Stomach (tissue), 9 donors: ENCODE data around the gene MTHFD1. TPM values are rescaled to one million over a fixed set of nuclear protein-coding genes. Genes with fewer than 3 reads are reported as not detected.

Experiments used
- DNase-seq, 2 donors: peaks; one replicate each; pipeline versions ENCODE4 v3.0.0 to v3.0.0-alpha.2; 2013 to 2019
- H3K27ac ChIP-seq, 5 donors: fragments of 200-600 bp in 4 of 5; sonication (generic) in 4 of 5; one replicate each; pipeline ENCODE4 v1.5.1; 2013 to 2019; ENCODE audit warnings: mild to moderate bottlenecking in 1 of 5, moderate library complexity in 1 of 5
- H3K27me3 ChIP-seq, 3 donors: fragments of 200-600 bp; sonication (generic); one replicate each; pipeline ENCODE4 v1.5.1; 2017 to 2019; ENCODE audit warnings: mixed run types in 1 of 3
- H3K36me3 ChIP-seq, 4 donors: fragments of 200-600 bp; sonication (generic); 1 replicate in 3 of 4; 2 replicates in 1 of 4; pipeline ENCODE4 v1.5.1; 2016 to 2019
- H3K4me1 ChIP-seq, 4 donors: fragments of 200-600 bp; sonication (generic); one replicate each; pipeline ENCODE4 v1.5.1; 2016 to 2019
- H3K4me3 ChIP-seq, 4 donors: fragments of 200-600 bp; sonication (generic) in 3 of 4; one replicate each; pipeline ENCODE4 v1.5.1; 2016 to 2019; ENCODE audit warnings: mild to moderate bottlenecking in 1 of 4
- H3K9me3 ChIP-seq, 4 donors: fragments of 200-600 bp; sonication (generic); one replicate each; pipeline ENCODE4 v1.5.1; 2016 to 2019
- EP300 ChIP-seq: sonication (generic); formaldehyde crosslinking; IDR thresholded peaks from one replicate; pipeline ENCODE4 v1.6.1; 2017; ENCODE audit warnings: antibody characterized with exemption
- POLR2A ChIP-seq, 4 donors: fragments of 450-650 bp; IDR thresholded peaks; one replicate each; pipeline ENCODE4 v1.6.1; 2016; ENCODE audit warnings: antibody characterized with exemption in 4 of 4, control low read depth in 2 of 4, mild to moderate bottlenecking in 1 of 4, moderate library complexity in 1 of 4
- POLR2AphosphoS5 ChIP-seq, 3 donors: sonication (generic); formaldehyde crosslinking; IDR thresholded peaks; one replicate each; pipeline ENCODE4 v1.6.1; 2016; ENCODE audit warnings: antibody characterized with exemption in 3 of 3
- WGBS, 5 donors: extraction: QIAGEN DNeasy Blood & Tissue Kit in 3 of 5; methylation state at CpG; one replicate each; pipeline versions ENCODE4 v1.1.5 to v1.1.7; 2013 to 2018; 5-methylcytosine and 5-hydroxymethylcytosine counted together
- intact Hi-C: fragments of 100-400 bp; cut with DNase I; formaldehyde crosslinking; loops from one replicate; pipeline ENCODE4 v1.15.1; 2023; ENCODE audit warnings: low total_unique reads
- polyA plus RNA-seq, 3 donors: library from polyadenylated mRNA; stranded (reverse); fragments of 200-250 nt; gene quantifications; one replicate each; pipeline ENCODE4 v1.2.3, GENCODE V29; 2013
- total RNA-seq, 5 donors: library from RNA; depleted of rRNA; stranded (reverse); fragments of >200 nt; gene quantifications; one replicate each; pipeline versions ENCODE4 v1.1.0 to v1.2.3, GENCODE V29; 2014 to 2016
- TF ChIP-seq, protein P1 (sequence below), 7 experiments: fragments of 450-650 bp in 4 of 7; fragments of 200-600 bp in 3 of 7; sonication (generic) in 3 of 7; IDR thresholded peaks; one replicate each; pipeline ENCODE4 v1.5.1; 2016 to 2019; ENCODE audit warnings: antibody characterized with exemption in 7 of 7, control low read depth in 2 of 7, mild to moderate bottlenecking in 1 of 7
- donor health status: healthy with polysubstance abuse.
- donor health status: Bipolar disorder and iron deficiency.
- donor health status: healthy.

Gene MTHFD1
- total and polyA plus RNA-seq, 8 donors, result 8.4 to 42.0 (median 24.6) TPM

DNA sequence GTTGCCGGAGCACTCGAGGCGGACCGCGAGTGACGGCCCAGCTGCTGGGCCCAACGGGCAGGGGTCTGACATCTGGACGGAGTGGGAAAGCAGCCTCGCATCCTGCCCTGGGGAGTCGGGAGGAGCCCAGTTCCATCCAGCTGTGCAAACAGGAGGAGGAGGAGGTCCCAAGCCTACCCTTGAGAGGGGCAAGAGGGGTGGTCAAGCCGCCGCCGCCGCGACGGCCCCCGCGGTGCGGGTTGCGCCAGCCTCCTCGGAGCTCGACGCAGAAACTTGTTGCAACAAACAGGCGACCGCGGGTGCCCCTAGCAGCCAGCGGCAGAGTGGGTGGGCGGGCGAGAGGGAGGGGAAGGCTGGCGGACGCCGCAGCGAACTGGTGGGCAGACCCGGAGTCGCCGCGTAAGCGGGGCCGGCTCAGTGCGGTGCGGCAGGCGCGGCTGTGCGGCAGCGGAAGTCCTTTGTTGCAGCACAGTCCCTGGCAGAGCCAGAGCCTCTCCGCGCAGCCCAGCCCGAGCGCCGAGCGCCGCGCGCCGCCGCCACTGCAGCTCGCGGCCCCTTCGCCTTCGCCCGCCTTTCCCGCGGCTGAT, 116.2 kb downstream of the MTHFD1 start, which contains the start of gene ZBTB1:
Gene ZBTB1 (plus strand): TSS at position 461 of the 587 bp plus-strand sequence. CDS start 16,735 bp downstream, outside the sequence.
- 0 to 1% (median 1%) methylated on average over 42 to 62 of the region's 63 CpGs for WGBS, 5 donors
- Histone ChIP-seq H3K36me3 (no peaks in the 10 kb centered on the region), H3K4me1 (peaks cover 47 to 76% (median 62%) of the 10 kb centered on the region in 4 donors), H3K9me3 (no peaks in the 10 kb centered on the region), H3K27me3 (no peaks in the 10 kb centered on the region), H3K4me3 (peak within 1 kb of the TSS; percentile 60 to 88 (median 72)), H3K27ac (peak within 1 kb of the TSS; percentile 93 to 100 (median 99))
- intact Hi-C loops, result no loop called here
- peak; percentile 83 to 95 for DNase-seq
- TF ChIP-seq EP300 (no peak), POLR2A (IDR thresholded peaks at IDR 0.05) (peak in 1 of 4 donors; percentile 74), POLR2AphosphoS5 (IDR thresholded peaks at IDR 0.05) (peak; percentile 49 to 96 (median 94))
- TF ChIP-seq, protein P1, sequence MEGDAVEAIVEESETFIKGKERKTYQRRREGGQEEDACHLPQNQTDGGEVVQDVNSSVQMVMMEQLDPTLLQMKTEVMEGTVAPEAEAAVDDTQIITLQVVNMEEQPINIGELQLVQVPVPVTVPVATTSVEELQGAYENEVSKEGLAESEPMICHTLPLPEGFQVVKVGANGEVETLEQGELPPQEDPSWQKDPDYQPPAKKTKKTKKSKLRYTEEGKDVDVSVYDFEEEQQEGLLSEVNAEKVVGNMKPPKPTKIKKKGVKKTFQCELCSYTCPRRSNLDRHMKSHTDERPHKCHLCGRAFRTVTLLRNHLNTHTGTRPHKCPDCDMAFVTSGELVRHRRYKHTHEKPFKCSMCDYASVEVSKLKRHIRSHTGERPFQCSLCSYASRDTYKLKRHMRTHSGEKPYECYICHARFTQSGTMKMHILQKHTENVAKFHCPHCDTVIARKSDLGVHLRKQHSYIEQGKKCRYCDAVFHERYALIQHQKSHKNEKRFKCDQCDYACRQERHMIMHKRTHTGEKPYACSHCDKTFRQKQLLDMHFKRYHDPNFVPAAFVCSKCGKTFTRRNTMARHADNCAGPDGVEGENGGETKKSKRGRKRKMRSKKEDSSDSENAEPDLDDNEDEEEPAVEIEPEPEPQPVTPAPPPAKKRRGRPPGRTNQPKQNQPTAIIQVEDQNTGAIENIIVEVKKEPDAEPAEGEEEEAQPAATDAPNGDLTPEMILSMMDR (IDR thresholded peaks at IDR 0.05), result no peak

DNA sequence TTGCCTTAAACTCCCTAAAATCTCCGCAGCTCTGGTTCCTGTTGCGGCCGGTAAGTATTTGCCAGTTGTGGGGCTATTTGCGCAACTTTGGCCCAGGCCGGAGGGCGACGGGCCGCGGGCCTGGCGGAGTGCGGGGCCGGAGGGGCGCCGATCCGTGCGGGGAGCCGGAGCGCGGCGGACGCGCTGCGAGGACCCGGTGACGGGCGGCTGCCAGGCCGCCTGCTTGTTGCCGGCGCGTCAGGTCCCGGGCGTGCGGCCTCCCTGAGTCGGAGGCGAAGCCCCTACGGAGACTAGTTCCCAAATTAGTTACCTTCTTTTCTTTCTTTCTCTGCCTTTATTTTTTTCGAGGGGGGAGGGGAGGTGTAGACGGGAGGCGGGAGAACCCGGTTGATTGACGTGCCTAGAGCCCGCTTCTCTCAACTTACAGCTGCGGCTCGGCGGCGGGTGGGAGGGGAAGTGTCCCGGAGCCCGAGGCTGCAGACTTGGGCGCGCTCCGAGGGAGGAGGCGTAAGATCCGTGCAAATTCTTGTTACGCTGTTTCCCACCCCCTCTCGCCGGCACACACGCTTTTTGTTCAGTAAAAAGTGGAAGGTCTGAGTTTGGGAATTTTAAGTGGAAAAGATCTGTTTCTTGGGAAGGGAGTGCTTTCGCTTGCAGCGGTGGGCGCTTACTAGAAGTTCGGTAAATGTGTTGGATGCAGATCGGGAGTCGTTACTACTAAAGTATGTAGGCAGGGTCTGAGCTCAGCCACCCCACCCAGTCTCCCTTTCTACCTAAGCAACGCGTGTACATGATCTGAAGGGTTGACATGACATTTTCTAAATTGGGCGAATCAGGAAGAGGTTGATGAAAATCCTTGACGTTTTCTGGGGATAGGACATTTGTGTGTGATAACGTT, 117.0 kb downstream of the MTHFD1 start:
- TF ChIP-seq POLR2AphosphoS5 (IDR thresholded peaks at IDR 0.05) (peak in 2 of 3 donors; percentile 8 to 48), EP300 (no peak), POLR2A (IDR thresholded peaks at IDR 0.05) (no peak)
- TF ChIP-seq, protein P1 (IDR thresholded peaks at IDR 0.05), result no peak
- DNase-seq, result peak; percentile 90 to 96
- Histone ChIP-seq H3K27me3 (no peaks in the 10 kb centered on the region), H3K4me3 (peak overlapping the region; percentile 60 to 88 (median 72)), H3K9me3 (no peaks in the 10 kb centered on the region), H3K4me1 (peaks cover 47 to 77% (median 62%) of the 10 kb centered on the region in 4 donors), H3K36me3 (no peaks in the 10 kb centered on the region), H3K27ac (peak overlapping the region; percentile 93 to 100 (median 99))
- intact Hi-C loops, result no loop called here
- 0 to 1% (median 1%) methylated on average over 47 to 68 of the region's 68 CpGs for WGBS, 5 donors

DNA sequence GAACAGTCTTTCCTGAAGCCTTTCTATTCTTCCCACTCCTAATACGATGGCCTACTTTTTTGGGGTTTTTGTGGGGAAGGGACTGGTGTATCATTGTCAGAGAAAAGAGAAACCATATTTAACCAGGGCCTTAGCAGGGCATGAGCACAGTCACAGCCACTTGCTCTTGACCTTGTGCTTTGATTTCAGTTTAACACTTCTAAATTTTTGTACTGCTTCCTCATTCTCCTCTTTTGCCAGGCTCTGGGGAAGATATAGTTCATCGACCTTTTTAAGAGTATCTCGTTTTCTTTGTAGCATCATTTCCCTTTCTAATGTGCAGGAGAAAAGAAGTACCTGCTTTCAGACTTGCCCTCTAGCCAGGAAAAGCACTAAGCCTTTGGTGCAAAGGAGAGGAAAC, 118.6 kb downstream of the MTHFD1 start:
- DNase-seq, result no peak
- Histone ChIP-seq H3K4me1 (peaks cover 47 to 78% (median 63%) of the 10 kb centered on the region in 4 donors), H3K9me3 (no peaks in the 10 kb centered on the region), H3K27me3 (no peaks in the 10 kb centered on the region), H3K27ac (peak overlapping the region in 4 of 5 donors; percentile 93 to 100 (median 98)), H3K4me3 (peak overlapping the region; percentile 60 to 88 (median 72)), H3K36me3 (no peaks in the 10 kb centered on the region)
- 31 to 49% (median 36%) methylated on average over 3 of the region's 3 CpGs for WGBS, 5 donors
- TF ChIP-seq, protein P1 (IDR thresholded peaks at IDR 0.05), result no peak
- TF ChIP-seq POLR2AphosphoS5 (IDR thresholded peaks at IDR 0.05) (no peak), EP300 (no peak), POLR2A (IDR thresholded peaks at IDR 0.05) (no peak)
- intact Hi-C loops, result no loop called here
